ENCODE data around the gene CRIP2.

DNA sequence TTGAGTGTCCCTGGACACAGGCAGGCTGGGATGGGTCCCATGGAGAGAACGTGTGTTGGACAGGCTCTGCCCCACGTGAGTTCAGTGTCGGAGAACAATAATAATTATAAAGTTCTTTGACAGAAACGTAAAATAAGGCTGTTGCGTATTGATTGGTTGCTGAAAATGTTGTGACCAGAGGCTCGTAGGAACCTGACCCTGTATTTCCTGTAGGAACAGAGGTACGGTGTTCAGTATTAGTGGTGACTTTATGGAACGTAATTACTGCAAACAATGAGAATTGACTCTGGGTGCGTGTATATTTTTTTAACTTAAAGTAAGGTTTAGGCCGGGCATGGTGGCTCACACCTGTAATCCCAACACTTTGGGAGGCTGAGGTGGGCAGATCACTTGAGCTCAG lies 47.2 kb upstream of the CRIP2 start:
- no peak for TF ChIP-seq NONO (IDR thresholded peaks at IDR 0.05)
- no peak for TF ChIP-seq NONO (CRISPR knock-in tag; conservative IDR thresholded peaks at IDR 0.05)
- TF ChIP-seq TCF7L2 (IDR thresholded peaks at IDR 0.05; ENCODE audit: low read depth, low read length) = no peak

All from HepG2 (cell line).